WTC11 (cell line): Measurements from ENCODE around the gene DLAT. TPM values are rescaled to one million over a fixed set of nuclear protein-coding genes. Genes with fewer than 3 reads are reported as not detected.

Experiments used
- ATAC-seq: fragments of 200-7000 bp; cut with Tn5 transposase; 2 replicates; pipeline ENCODE4 v1.10.0; 2021; ENCODE audit warnings: mild to moderate bottlenecking, moderate library complexity
- CTCF ChIA-PET: fragments of 300-600 bp; sonication (Branson Sonifier 250); formaldehyde crosslinking; loops from one replicate; lab custom pipeline; 2021; ENCODE audit warnings: antibody characterized with exemption; lab: Charles Lee
- POLR2A ChIA-PET: fragments of 350-600 bp; sonication (Branson Sonifier 250); formaldehyde crosslinking; loops from one replicate; lab custom pipeline; 2021; ENCODE audit warnings: antibody characterized with exemption; lab: Charles Lee
- DNase-seq: peaks from one replicate; pipeline ENCODE4 v3.0.0; 2021; ENCODE audit warnings: low spot score
- H3K27ac Mint-ChIP-seq: 2 replicates; pipeline ENCODE4 v1.8.0; 2021; ENCODE audit warnings: mixed read lengths
- H3K27me3 Mint-ChIP-seq: 2 replicates; pipeline ENCODE4 v1.8.0; 2021; ENCODE audit warnings: low read depth, mild to moderate bottlenecking, moderate library complexity, mixed read lengths
- H3K36me3 Mint-ChIP-seq: 2 replicates; pipeline ENCODE4 v1.8.0; 2021; ENCODE audit warnings: mixed read lengths
- H3K4me1 Mint-ChIP-seq: 2 replicates; pipeline ENCODE4 v1.8.0; 2022; ENCODE audit warnings: mixed read lengths
- H3K4me3 Mint-ChIP-seq: 2 replicates; pipeline ENCODE4 v1.8.0; 2021; ENCODE audit warnings: mild to moderate bottlenecking, moderate library complexity, mixed read lengths
- H3K9me3 Mint-ChIP-seq: 2 replicates; pipeline ENCODE4 v1.8.0; 2021; ENCODE audit warnings: mixed read lengths
- ARID4B ChIP-seq: sonication (generic); formaldehyde crosslinking; IDR thresholded peaks from 2 replicates; pipeline ENCODE4 v1.8.0; 2023; ENCODE audit warnings: missing genetic modification reagents, mild to moderate bottlenecking, borderline replicate concordance
- ATF1 ChIP-seq: sonication (generic); formaldehyde crosslinking; IDR thresholded peaks from 2 replicates; pipeline ENCODE4 v1.8.1; 2023; ENCODE audit warnings: mild to moderate bottlenecking, moderate library complexity, missing genetic modification reagents
- E2F5 ChIP-seq: sonication (generic); formaldehyde crosslinking; IDR thresholded peaks from 2 replicates; pipeline ENCODE4 v1.8.1; 2022; ENCODE audit warnings: mild to moderate bottlenecking, moderate library complexity, missing genetic modification reagents
- ESRRA ChIP-seq: sonication (generic); formaldehyde crosslinking; IDR thresholded peaks from 2 replicates; pipeline ENCODE4 v1.8.1; 2022; ENCODE audit warnings: mild to moderate bottlenecking, missing genetic modification reagents, borderline replicate concordance
- JUN ChIP-seq: sonication (generic); formaldehyde crosslinking; IDR thresholded peaks from 2 replicates; pipeline ENCODE4 v1.8.0; 2023; ENCODE audit warnings: mild to moderate bottlenecking, missing genetic modification reagents
- MYBL2 ChIP-seq: sonication (generic); formaldehyde crosslinking; IDR thresholded peaks from 2 replicates; pipeline ENCODE4 v1.8.1; 2023; ENCODE audit warnings: mild to moderate bottlenecking, moderate library complexity, missing genetic modification reagents
- NR1H2 ChIP-seq: sonication (generic); formaldehyde crosslinking; IDR thresholded peaks from 2 replicates; pipeline ENCODE4 v1.9.0; 2021; ENCODE audit warnings: mild to moderate bottlenecking, moderate library complexity, missing genetic modification reagents
- PRDM15 ChIP-seq: sonication (generic); formaldehyde crosslinking; IDR thresholded peaks from 2 replicates; pipeline ENCODE4 v1.8.0; 2022; ENCODE audit warnings: missing genetic modification reagents
- PRRX2 ChIP-seq: fragments of 250-450 bp; sonication (Bioruptor Pico); IDR thresholded peaks from 2 replicates; pipeline ENCODE4 v1.8.0; 2021; ENCODE audit warnings: mild to moderate bottlenecking
- TEAD1 ChIP-seq: sonication (generic); formaldehyde crosslinking; IDR thresholded peaks from 2 replicates; pipeline ENCODE4 v1.8.0; 2022; ENCODE audit warnings: mild to moderate bottlenecking, missing genetic modification reagents
- ZBTB21 ChIP-seq: sonication (generic); formaldehyde crosslinking; IDR thresholded peaks from 2 replicates; pipeline ENCODE4 v1.8.1; 2023; ENCODE audit warnings: mild to moderate bottlenecking, missing genetic modification reagents, borderline replicate concordance
- ZNF532 ChIP-seq: fragments of 250-450 bp; sonication (Bioruptor Pico); IDR thresholded peaks from 2 replicates; pipeline ENCODE4 v1.9.0; 2021; ENCODE audit warnings: mild to moderate bottlenecking, borderline replicate concordance
- ZSCAN18 ChIP-seq: fragments of 250-450 bp; sonication (Bioruptor Pico); IDR thresholded peaks from 2 replicates; pipeline ENCODE4 v2.1.2; 2022; ENCODE audit warnings: mild to moderate bottlenecking, moderate library complexity
- total RNA-seq: library from RNA; stranded (reverse); gene quantifications from 3 replicates; pipeline ENCODE4 v1.2.3, GENCODE V29; 2021

The DLAT gene
- total RNA-seq, 1 experiment from 2014 or later = 60.4 TPM

GRCh38 chr11:111980062-111980461 lies 45.1 kb upstream of the DLAT start:
- Mint-ChIP-seq H3K4me1 (peaks cover 58% of the 10 kb centered on the region), H3K27me3 (no peaks in the 10 kb centered on the region), H3K27ac (no peak overlapping the region), H3K4me3 (no peak overlapping the region), H3K9me3 (no peaks in the 10 kb centered on the region), H3K36me3 (peaks cover 6% of the 10 kb centered on the region)
- CTCF ChIA-PET = interaction anchor here (0.6 to 5.9 kb wide), 5 partner anchors 19 to 108 kb away, joined by 3 to 159 read pairs (median 53); partner anchors contain the start of genes ALG9, C11orf52 and DIXDC1
- TF ChIP-seq NR1H2 (CRISPR knock-in tag) = no peak
- TF ChIP-seq JUN (CRISPR knock-in tag) = no peak
- TF ChIP-seq MYBL2 (CRISPR knock-in tag) = no peak
- TF ChIP-seq TEAD1 = no peak
- no peak for TF ChIP-seq ATF1 (CRISPR knock-in tag)
- ATAC-seq (no peak), DNase-seq (no peak)
- POLR2A ChIA-PET = no interaction called here

- ATAC-seq = no peak
- peaks cover 55% of the 10 kb centered on the region for H3K4me1 Mint-ChIP-seq
- H3K27ac Mint-ChIP-seq = peak overlapping the region; percentile 100
- H3K27me3 Mint-ChIP-seq = no peaks in the 10 kb centered on the region
- CTCF ChIA-PET = interaction anchor here (0.5 to 5.9 kb wide), 31 partner anchors 8 to 204 kb away, joined by 3 to 159 read pairs (median 4); partner anchors contain the start of genes ALG9, BCO2, C11orf52 and CRYAB
- POLR2A ChIA-PET = interaction anchor here (1.2 to 3.7 kb wide), 5 partner anchors 43 to 110 kb away, joined by 6 to 21 read pairs (median 11); partner anchors contain the start of genes ALG9 and C11orf52
- peaks cover 16% of the 10 kb centered on the region for H3K36me3 Mint-ChIP-seq
- no peak overlapping the region for H3K4me3 Mint-ChIP-seq
- no peak for TF ChIP-seq ARID4B (CRISPR knock-in tag)
- no peak for TF ChIP-seq ZNF532 (CRISPR knock-in tag)
- TF ChIP-seq ESRRA (CRISPR knock-in tag) = no peak
- TF ChIP-seq PRDM15 (CRISPR knock-in tag) = no peak
- no peak for TF ChIP-seq ZBTB21
- TF ChIP-seq ZSCAN18 (CRISPR knock-in tag) = no peak
- no peak for TF ChIP-seq PRRX2
- TF ChIP-seq E2F5 (CRISPR knock-in tag) = no peak
- TF ChIP-seq, all 79 proteins: peak for 0
- DNase-seq = no peak
- H3K9me3 Mint-ChIP-seq = no peaks in the 10 kb centered on the region
Measured at GRCh38 chr11:111981270-111981669, 43.9 kb upstream of the DLAT start.
